GM21619 (cell line): ENCODE results near the gene TMEM141.
A peak's percentile ranks its signal among the peaks of the same experiment; 100 is the strongest.
"Not testable (repeated sequence)": the region's sequence is repeated elsewhere in the genome, so short reads cannot be mapped to it uniquely, and the experiment has no call there.

Source experiments
- ATAC-seq: cut with Tn5 transposase; IDR thresholded peaks from one replicate; pipeline ENCODE4 v1.9.1; 2021; ENCODE audit not compliant: unreplicated experiment

Gene TMEM141

GRCh38 chr9:136832581-136832980 is 41.4 kb downstream of the TMEM141 start:
- ATAC-seq, result no peak

- not testable (repeated sequence) for ATAC-seq
Observed at GRCh38 chr9:136833381-136834048, 42.4 kb downstream of the TMEM141 start.

GRCh38 chr9:136835162-136835931 is 44.2 kb downstream of the TMEM141 start:
- no peak for ATAC-seq

- ATAC-seq, result no peak
Observed at GRCh38 chr9:136835932-136836904, 45.1 kb downstream of the TMEM141 start.

GRCh38 chr9:136837146-136837855 is 46.2 kb downstream of the TMEM141 start:
- ATAC-seq, result no peak

GRCh38 chr9:136837856-136838277 is 46.7 kb downstream of the TMEM141 start:
- ATAC-seq, result not testable (repeated sequence)

GRCh38 chr9:136838314-136839228 is 47.4 kb downstream of the TMEM141 start:
- no peak for ATAC-seq

- ATAC-seq, result no peak
Observed at GRCh38 chr9:136839229-136840139, 48.3 kb downstream of the TMEM141 start.

GRCh38 chr9:136840140-136840876 is 49.2 kb downstream of the TMEM141 start:
- no peak for ATAC-seq

GRCh38 chr9:136840877-136841645 is 49.9 kb downstream of the TMEM141 start:
- no peak for ATAC-seq

- ATAC-seq, result not testable (repeated sequence)
Observed at GRCh38 chr9:136841646-136842379, 50.7 kb downstream of the TMEM141 start.

GRCh38 chr9:136842380-136842948 is 51.3 kb downstream of the TMEM141 start, which contains the start of gene AJM1:
Gene AJM1 (plus strand): TSS chr9:136842478. CDS start chr9:136844415, 1,937 bp downstream.
- ATAC-seq, result peak; percentile 68
